ENCODE measurements around the gene KCNV2.

Gene KCNV2

GRCh38 chr9:2718001-2718697 is 839 bp downstream of the KCNV2 start:
- TF ChIP-seq CTCF (conservative IDR thresholded peaks at IDR 0.05; ENCODE audit: low read depth, low read length): no peak
- no peak for DNase-seq (ENCODE audit: low read depth)
- H3K4me3 ChIP-seq (ENCODE audit: low read depth, low read length): no peak overlapping the region

- DNase-seq (ENCODE audit: low read depth): no peak
- H3K4me3 ChIP-seq (ENCODE audit: low read depth, low read length): no peak overlapping the region
- no peak for TF ChIP-seq CTCF (conservative IDR thresholded peaks at IDR 0.05; ENCODE audit: low read depth, low read length)
These were observed 1.4 kb downstream of the KCNV2 start for GRCh38 chr9:2718698-2719033.

GRCh38 chr9:2720179-2720654 is 2.9 kb downstream of the KCNV2 start:
- DNase-seq (ENCODE audit: low read depth): no peak
- TF ChIP-seq CTCF (conservative IDR thresholded peaks at IDR 0.05; ENCODE audit: low read depth, low read length): no peak
- H3K4me3 ChIP-seq (ENCODE audit: low read depth, low read length): no peak overlapping the region

- no peak overlapping the region for H3K4me3 ChIP-seq (ENCODE audit: low read depth, low read length)
- DNase-seq (ENCODE audit: low read depth): peak; percentile 42
- TF ChIP-seq CTCF (conservative IDR thresholded peaks at IDR 0.05; ENCODE audit: low read depth, low read length): no peak
These were observed 5.4 kb downstream of the KCNV2 start for GRCh38 chr9:2722715-2723114.

GRCh38 chr9:2723376-2724065 is 6.2 kb downstream of the KCNV2 start:
- DNase-seq (ENCODE audit: low read depth): no peak
- H3K4me3 ChIP-seq (ENCODE audit: low read depth, low read length): no peak overlapping the region
- TF ChIP-seq CTCF (conservative IDR thresholded peaks at IDR 0.05; ENCODE audit: low read depth, low read length): no peak

GRCh38 chr9:2725126-2725525 is 7.8 kb downstream of the KCNV2 start:
- H3K4me3 ChIP-seq (ENCODE audit: low read depth, low read length): no peak overlapping the region
- TF ChIP-seq CTCF (conservative IDR thresholded peaks at IDR 0.05; ENCODE audit: low read depth, low read length): no peak
- DNase-seq (ENCODE audit: low read depth): no peak
